COLO668 (cell line): Measurements from ENCODE around the gene TPGS2.
A peak's percentile ranks its signal among the peaks of the same experiment; 100 is the strongest.
"Not testable (repeated sequence)": the region's sequence is repeated elsewhere in the genome, so short reads cannot be mapped to it uniquely, and the experiment has no call there.

Experiments
- DNase-seq: peaks from one replicate; lab custom pipeline; 2025; ENCODE audit not compliant: unreplicated experiment; lab: John Stamatoyannopoulos, UW

The TPGS2 gene

DNA sequence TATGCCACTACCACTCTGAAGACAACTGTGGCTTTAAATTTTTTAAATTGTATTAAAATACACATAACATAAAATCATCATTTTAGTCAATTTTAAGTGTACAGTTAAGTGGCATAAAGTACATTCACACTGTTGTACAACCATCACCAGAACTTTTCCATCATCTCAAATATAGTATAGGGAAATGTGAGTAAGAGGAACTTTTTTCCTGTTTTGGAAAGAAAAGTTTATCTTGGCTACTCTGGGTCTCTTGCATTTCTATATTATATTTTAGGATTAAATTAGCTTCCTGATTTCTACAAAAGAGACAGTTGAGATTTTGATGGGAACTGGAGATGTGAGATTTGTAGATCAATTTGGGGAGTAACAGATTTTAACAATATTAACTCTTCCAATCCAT is 3.3 kb downstream of the TPGS2 start:
- no peak for DNase-seq

DNA sequence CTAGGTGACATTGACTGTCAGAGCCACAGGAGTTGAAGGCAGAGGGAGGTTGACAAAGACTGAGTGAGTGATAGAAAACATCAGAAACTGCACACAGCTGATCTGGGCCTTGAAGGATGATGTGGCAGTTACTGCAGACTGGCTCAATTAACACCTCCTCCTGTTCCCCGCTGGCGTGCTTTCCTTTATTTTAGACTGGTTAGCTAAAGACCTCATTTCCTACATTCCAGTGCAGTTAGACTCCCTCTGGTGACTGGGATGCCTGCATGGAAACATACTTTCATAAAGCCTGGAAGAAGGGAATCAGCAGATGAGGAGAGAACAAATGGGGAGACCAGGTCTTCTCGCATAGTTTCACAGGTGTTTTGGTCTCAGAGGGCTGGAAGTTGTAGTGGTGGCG is 7.1 kb downstream of the TPGS2 start:
- no peak for DNase-seq

DNA sequence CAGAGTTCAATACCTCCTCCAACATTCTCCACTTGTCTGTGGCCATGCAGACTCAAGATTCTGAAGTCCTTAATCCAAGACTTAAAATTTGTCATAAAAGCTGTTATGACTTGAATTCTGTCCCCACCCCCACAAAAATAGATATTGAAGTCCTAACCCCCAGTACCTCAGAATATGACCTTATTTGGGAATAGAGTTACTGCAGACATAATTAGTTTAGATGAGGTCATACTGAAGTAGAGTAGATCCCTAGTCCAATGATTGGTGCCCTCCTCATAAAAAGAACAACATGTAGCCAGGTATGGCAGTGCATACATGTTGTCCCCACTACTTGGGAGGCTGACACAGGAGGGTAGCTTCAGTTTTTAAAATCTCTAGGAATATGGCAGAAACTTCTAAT is 9.2 kb downstream of the TPGS2 start:
- no peak for DNase-seq

DNA sequence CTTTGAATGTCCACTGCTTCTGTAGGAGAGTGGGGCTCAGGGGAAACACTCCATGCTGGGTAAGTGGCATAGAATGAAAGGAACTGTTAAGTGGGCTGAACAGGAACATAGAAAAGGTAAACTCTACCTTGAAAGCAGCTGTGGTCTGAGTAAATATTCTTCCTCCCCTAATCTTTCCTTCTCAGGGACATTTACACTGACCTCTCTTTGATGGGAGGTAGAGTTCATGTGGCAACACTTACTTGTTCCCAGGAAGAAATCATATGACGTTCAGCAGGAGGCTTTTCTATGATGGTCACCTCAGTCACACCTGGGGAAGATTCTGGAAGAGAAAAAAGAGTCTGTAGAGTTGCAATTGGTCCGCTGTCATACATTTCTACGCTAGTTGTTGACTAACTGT is 10.2 kb downstream of the TPGS2 start:
- DNase-seq: no peak

DNA sequence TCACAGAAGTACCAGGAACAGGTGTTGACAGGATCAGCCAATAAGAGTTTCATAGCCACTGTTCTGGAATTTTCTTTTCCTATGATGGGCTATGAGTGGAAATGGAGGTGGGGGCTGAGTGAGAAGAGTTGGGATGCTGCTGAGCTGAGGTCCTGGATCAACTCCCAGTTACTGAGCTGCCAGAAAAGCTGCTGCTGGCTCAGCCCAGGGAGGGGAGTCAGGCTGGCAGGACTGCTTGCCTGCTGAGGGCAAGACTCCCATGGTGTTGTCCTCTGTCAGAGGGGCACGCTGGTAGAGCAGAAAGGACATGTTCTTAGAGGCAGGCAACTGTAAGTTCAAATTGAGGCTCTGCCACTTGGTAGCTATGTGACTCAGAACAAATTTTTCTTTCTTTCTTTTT is 11.8 kb downstream of the TPGS2 start:
- DNase-seq: no peak

DNA sequence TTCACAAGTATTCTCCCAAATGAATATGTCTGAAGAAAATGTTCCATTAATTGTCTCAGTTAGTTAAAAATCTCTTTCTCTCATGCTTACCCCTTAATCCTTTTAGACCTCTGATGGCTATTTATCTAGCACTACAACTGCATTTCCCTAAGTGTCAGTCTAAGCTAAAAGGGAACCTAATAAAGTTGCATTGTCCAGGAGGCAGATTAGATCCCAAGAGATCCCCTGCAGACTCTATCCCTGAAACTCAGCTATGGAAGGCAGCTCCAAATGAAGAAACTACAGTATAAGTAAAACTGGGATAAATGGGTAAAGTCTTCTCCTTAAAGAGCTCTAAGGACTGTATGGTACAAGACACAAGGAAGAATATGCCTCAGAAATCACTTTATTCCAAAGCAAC is 12.7 kb downstream of the TPGS2 start:
- DNase-seq: not testable (repeated sequence)

DNA sequence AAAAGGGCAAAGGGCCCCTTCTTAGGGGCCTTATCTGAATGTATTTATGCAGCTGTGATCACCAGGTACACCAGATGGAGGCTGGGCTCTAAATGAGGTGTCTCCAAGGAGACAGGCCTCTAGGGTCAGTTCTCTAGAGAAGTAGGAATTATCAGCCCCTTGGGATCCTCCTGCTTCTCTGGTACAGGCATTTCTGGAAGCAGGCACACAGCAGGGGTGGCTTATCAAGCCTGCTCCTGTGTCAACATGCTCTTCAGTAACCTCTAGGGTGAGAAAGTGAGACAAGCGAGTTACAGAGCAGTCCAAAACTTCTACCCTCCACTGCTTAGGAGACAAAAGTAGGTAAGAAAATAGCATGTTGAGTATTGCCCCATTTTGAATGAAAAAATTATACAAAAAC is 13.8 kb downstream of the TPGS2 start:
- DNase-seq: no peak

DNA sequence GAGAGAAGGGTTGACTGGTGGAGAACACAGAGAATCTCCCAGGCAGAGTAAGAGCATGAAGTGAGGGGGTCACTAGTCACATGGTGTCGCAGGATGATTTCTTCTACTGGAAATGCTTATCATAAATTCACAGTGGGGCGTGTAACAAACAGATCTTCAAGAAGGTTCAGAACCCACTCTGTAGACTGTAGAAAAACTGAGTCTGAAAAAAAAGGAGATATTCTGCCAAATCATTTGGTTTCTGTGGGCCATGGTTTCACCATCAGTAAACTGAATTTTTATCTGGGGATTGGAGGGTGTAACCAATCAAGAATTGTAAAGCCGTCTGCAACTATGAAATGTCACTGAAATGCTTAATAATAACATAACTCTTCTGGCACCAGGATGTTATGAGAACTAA is 15.0 kb downstream of the TPGS2 start:
- no peak for DNase-seq

DNA sequence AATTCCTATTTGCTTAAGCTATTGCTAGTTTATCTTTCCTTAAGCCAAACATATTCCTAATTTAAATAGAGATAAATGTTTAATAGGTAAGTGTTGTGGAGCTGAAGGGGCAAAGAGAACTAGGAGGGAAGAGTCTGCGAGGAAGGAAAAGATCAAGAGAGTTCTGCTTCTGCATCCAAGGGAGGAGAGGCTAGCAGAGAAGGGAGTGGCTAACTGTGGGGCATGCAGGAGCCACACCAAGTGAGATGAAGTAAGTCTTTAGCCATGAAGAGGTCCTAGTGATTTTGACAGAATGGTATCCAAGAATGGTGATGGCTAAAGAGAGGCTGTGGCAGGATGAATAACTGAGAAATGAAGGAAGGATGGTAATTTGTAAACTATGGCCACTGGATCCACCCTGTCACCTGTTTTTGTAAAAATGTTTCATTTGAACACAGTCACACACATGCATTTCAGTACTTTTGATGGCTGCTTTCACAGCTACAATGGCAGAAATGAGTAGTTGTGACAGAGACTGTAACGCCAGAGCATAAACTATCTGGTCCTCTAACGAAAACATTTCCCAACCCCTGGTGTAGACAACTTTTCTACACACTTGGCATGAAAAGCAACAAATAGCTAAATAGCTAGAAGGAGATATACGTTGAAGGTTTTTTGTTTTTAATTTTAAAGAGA is 15.6 kb downstream of the TPGS2 start:
- no peak for DNase-seq

DNA sequence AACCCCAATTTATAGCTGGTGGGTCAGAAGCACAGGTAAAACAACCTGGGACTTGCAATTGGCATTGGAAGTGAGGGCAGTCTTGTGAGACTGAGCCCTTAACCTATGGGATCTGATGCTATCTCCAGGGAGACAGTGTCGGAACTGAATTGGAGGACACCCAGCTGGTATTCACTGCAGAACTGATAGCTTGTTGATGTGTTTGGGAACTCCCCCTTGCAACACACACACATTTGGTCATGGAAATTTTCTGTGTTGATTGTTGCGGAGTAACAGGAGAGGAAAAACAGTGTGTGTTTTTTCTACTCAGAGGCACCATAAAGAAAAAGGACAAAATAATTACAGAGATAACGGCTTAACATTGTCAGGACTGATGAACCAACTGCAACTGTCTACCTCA is 16.1 kb downstream of the TPGS2 start:
- no peak for DNase-seq

DNA sequence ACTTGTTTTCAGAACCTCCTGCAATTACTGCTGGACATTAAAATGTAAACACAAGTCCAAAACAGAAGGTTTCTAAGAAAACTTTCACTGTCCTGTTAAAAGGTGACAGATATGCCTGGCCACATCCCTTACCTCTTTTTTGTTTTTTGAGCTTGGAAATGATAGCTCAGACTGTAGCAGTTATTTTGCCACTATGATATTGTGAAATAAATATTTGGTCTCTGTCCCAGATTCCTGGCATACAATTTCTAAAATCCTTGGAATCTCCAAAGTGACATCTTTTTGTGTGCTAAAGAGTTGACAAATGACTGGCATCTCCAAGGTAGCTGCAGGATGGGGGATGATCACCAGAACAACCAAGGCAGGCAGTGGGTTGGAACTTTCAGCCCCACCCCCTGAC is 16.8 kb downstream of the TPGS2 start:
- no peak for DNase-seq

DNA sequence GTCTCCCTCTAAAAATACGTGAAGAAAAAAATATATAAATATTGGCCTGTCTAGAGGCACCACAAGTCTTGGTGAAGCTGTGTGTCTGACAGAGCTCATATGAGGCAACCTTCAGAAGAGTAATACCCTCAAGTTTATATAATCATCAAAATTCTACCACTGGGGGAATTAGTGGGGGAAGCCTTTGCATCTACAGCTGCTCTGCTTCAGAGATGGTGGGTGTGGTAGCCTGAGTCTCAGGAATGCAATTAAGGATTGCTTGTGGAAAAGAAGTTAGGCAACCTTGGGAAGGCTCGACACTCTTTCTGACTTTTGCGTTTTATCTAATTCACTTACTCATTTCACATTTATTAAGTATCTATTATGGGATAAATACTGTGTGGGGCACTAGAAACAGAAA is 17.4 kb downstream of the TPGS2 start:
- DNase-seq: no peak

DNA sequence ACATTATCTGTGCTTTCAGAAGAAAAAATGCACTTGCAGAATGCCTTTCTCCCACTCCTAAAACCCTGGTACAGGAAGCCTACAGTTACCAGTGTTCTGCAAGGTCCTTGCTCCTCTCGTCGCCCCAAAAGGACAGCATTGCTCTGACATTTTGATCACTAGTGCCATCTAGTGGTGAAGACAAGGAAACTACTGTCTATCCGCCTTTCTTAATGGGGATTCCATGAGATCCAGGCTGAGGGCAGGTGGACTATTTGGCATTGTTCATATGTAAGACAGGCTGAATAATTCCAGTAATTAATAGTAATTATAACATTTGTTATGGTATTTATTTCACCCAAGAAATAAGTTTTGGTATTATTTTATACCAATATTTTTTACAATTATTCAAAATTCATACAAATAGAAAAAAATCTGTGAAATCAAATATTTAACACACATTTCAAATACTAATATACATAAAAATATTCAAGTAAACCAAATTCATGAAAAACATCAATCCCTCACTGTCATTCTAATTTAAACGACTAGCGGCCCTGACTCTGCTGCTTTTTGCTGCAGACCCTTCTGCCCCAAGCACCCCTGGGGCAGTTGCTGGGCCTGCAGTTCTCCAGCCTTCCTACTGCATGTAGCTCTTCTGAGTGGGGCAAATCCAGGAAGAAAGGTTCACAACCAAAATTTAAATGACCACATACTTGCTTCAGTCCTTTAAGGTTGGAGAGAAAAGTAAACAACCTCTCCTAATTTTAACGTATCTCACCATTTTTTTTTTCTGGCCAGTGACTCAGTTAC is 19.0 kb downstream of the TPGS2 start:
- DNase-seq: peak; percentile 28

DNA sequence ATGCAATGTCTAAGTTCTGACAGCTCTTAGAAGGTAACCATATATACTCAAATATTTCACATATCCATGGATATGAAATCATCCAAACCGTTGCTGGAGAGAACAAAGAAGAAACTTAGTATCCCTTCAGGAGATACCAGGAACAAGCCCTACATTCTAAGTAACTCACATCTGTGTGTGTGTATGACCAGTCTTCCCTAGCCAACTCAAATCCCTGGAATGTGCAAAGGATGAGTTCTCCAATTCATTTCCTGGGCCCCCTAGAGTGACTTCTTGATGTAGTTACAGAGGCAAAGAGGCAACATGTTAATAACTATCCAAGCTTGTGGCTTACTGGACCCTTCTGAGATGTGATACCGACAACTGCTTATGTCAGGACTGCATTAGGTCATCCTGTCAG is 20.1 kb downstream of the TPGS2 start:
- no peak for DNase-seq

DNA sequence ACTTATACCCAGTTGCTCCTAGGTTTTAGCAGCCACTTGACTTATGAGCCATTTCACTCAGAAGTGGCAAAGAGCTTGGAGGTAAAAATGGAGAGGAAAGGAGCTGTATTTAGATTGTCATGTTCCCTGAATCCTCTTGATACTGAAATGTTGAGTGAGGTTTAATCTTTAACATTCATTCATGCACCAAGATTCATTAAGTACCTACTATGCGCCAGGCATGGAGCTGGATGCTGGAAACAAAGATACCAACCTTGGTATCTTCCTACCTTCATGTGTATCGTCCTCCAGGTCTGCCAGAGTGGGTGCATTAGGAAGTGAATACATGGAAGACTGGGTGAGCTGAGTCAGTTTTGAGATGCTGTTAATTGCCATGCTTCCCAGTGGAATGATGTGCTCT is 23.7 kb downstream of the TPGS2 start:
- no peak for DNase-seq

DNA sequence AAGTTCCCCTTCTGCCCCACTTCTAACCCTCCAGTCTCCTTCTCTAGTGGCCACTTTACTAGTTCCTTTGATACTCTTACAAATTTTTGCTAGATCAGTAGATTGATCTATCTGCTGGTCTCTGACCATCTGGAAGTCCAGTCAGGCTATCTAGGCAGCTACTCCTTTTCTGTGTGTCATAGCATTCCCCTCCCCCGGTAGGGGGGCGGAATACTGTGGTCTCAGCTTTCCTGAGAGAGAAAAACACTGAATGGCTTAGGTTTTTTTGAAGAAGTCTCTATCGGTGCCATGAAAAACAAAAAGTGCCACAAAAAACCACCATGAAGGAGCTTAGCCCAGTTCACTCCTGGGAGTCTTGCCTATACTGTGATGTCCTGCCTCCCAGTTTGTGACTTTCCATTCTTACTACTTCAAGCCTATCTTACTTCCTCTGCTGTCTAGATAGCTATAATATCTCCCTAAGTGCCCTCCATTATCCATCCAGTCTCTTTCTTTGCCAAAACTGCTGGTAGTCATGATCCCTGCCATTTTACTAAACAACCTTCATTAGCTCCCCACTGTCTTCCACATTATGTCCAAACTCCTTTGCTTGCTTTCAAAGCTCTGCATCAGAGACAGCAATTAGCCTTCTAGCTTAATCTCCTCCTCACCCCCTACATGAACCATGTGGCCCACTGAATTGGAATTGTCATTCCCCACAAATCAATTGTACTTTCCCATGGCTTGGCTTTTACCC is 29.9 kb downstream of the TPGS2 start:
- no peak for DNase-seq

DNA sequence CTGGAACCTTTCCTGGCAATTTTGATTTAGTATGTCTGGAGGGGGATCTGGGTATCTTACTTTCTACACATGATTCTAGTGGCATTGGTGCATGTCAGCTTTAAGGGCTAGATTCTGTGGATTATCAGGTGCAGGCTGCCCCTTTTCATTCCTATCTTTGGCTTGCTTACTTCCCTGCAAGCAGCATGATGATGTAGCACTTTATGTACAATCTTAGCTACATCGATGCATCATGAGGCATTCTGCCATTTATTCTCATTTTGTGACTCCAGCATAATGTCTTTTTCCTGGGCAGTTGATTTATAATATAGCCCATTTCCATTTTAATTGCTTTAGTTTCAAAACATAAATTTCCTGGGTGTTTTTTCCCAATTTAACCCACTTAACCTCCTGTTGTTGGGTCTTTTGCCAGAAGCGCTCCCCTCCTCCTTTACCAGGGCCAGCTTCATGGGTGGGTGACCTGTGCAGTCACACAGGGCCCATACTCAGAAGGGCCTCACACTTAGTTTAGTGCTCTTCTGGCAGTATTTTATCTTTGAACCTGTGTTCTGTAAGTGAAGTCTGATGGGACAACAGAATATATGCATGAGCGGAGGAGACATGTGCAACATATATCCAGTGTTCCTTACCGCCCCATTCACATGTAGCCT is 36.0 kb downstream of the TPGS2 start:
- DNase-seq: no peak

DNA sequence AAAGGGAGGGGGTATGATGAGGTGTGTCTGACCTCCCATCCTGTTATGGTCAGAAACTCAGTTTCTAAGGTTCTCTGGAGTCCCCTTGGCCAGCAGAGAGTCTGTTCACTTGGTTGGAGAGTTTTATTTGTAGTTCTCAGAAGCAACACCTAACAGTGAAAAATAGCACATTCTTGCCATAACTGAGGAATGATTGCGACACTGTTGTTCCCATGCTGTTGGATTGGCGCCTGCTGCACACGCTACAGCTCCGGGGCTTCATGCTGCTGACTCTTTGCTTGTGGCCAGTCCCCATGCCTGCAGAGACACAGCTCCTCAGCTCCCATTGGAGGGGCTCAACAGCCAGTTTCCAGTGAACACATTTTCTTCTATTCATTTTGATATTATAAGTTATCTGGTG is 42.1 kb downstream of the TPGS2 start:
- no peak for DNase-seq

DNA sequence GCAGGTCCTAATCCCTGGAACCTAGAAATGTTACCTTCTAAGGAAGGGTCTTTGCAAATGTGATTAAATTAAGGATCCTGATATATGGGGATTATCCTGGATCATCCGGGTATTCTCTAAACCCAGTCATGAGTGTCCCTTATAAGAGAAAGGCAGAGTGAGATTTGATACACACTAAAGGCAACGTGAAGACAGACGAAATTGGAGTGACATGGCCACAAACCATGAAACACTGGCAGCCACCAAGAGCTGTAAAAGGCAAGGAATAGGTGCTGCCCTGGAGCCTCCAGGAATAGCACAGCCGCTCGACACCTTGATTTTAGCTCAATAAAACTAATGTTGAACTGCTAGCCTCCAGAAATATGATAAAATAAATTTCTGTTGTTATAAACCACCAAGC is 45.0 kb downstream of the TPGS2 start:
- no peak for DNase-seq

DNA sequence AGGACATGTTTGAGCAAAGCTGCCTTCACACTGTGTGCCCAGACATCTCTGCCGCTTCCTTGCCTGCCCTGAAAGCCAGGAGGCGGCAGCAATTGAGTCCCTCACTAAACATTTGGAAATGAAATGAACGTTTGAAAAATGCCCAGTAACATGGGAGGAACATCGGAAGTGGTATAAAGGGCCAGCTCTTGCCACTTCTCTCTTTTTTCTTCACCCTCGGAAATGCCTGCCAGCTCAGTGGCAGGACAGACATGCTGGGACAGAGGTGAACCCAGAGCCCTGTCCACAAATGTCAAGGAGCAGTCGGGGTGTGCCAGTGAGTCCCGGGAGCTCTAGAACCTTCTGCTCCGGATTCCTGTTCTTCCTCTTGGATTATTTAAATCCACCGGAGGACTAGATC is 46.1 kb downstream of the TPGS2 start:
- no peak for DNase-seq

DNA sequence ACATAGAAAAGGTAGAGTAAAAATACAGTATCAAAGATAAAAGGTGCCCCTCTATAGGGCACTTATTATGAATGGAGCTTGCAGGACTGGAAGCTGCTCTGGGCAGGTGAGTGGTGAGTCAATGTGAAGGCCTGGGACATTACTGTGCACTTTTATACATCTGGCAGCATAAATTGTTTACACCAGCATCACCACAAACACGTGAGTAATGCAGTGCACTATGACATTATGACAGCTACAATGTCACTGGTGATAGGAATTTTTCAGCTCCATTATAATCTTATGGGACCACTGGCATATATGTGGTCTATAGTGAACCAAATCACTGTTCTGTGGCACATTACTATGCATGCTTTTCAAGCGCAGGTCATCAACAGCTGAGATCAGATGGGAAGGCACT is 48.1 kb downstream of the TPGS2 start:
- no peak for DNase-seq

DNA sequence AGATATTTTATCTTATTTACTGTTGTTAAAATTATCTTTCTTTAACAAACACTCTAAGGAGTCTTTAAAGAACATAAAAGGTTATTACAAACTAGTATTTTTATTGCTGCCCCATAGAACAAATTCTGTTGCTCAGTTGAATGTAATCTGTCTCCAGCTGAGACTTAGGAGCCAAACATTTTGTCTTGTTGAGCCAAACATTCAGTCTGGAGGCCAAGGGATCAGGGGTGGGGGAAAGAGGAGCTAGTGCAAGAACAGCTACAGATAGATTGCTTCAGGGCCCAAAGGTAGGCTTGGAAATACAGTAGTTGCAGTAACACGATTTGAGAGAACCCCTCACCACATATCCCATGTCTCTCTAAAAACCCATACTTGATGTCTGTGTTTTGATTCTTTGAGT is 51.2 kb downstream of the TPGS2 start:
- no peak for DNase-seq
